ENCODE measurements around the gene TRPV3. TPM values are rescaled to one million over a fixed set of nuclear protein-coding genes. Genes with fewer than 3 reads are reported as not detected.

The TRPV3 gene
- total RNA-seq, 1 donor from 2014 or later: 2.1 TPM

GRCh38 chr17:3592216-3592860 lies 34.7 kb upstream of the TRPV3 start:
- H3K9me3 Mint-ChIP-seq: no peaks in the 10 kb centered on the region
- H3K27ac Mint-ChIP-seq (ENCODE audit: unreplicated experiment): no peak overlapping the region
- H3K36me3 Mint-ChIP-seq (ENCODE audit: low read depth): no peaks in the 10 kb centered on the region
- H3K4me1 Mint-ChIP-seq: no peaks in the 10 kb centered on the region
- H3K27me3 Mint-ChIP-seq (ENCODE audit: low read depth): no peaks in the 10 kb centered on the region
- TF ChIP-seq CTCF (conservative IDR thresholded peaks at IDR 0.05): no peak
- no peak for DNase-seq (ENCODE audit: low read depth, low spot score)
- H3K4me3 Mint-ChIP-seq: no peak overlapping the region

GRCh38 chr17:3590768-3591167 lies 33.2 kb upstream of the TRPV3 start:
- no peaks in the 10 kb centered on the region for H3K36me3 Mint-ChIP-seq (ENCODE audit: low read depth)
- no peak for TF ChIP-seq CTCF (conservative IDR thresholded peaks at IDR 0.05)
- no peak for DNase-seq (ENCODE audit: low read depth, low spot score)
- H3K4me3 Mint-ChIP-seq: no peak overlapping the region
- H3K9me3 Mint-ChIP-seq: no peaks in the 10 kb centered on the region
- H3K4me1 Mint-ChIP-seq: no peaks in the 10 kb centered on the region
- H3K27ac Mint-ChIP-seq (ENCODE audit: unreplicated experiment): no peak overlapping the region
- no peaks in the 10 kb centered on the region for H3K27me3 Mint-ChIP-seq (ENCODE audit: low read depth)

GRCh38 chr17:3590231-3590630 lies 32.6 kb upstream of the TRPV3 start:
- no peak overlapping the region for H3K27ac Mint-ChIP-seq (ENCODE audit: unreplicated experiment)
- H3K9me3 Mint-ChIP-seq: no peaks in the 10 kb centered on the region
- DNase-seq (ENCODE audit: low read depth, low spot score): no peak
- H3K36me3 Mint-ChIP-seq (ENCODE audit: low read depth): no peaks in the 10 kb centered on the region
- no peaks in the 10 kb centered on the region for H3K4me1 Mint-ChIP-seq
- TF ChIP-seq CTCF (conservative IDR thresholded peaks at IDR 0.05): no peak
- H3K27me3 Mint-ChIP-seq (ENCODE audit: low read depth): no peaks in the 10 kb centered on the region
- H3K4me3 Mint-ChIP-seq: no peak overlapping the region

- Mint-ChIP-seq H3K4me1 (no peaks in the 10 kb centered on the region), H3K27ac (ENCODE audit: unreplicated experiment) (peak overlapping the region; percentile 62), H3K36me3 (ENCODE audit: low read depth) (no peaks in the 10 kb centered on the region), H3K27me3 (ENCODE audit: low read depth) (no peaks in the 10 kb centered on the region), H3K9me3 (no peaks in the 10 kb centered on the region), H3K4me3 (no peak overlapping the region)
- no peak for DNase-seq (ENCODE audit: low read depth, low spot score)
- no peak for TF ChIP-seq CTCF (conservative IDR thresholded peaks at IDR 0.05)
Observed at GRCh38 chr17:3589784-3590183, 32.2 kb upstream of the TRPV3 start.

- H3K36me3 Mint-ChIP-seq (ENCODE audit: low read depth): peaks cover 8% of the 10 kb centered on the region
Observed at GRCh38 chr17:3585826-3586225, 28.2 kb upstream of the TRPV3 start.

More at GRCh38 chr17:3585826-3586225, 28.2 kb upstream of the TRPV3 start:
- no peaks in the 10 kb centered on the region for H3K27me3 Mint-ChIP-seq (ENCODE audit: low read depth)
- H3K9me3 Mint-ChIP-seq: no peaks in the 10 kb centered on the region
- H3K27ac Mint-ChIP-seq (ENCODE audit: unreplicated experiment): no peak overlapping the region
- TF ChIP-seq CTCF (conservative IDR thresholded peaks at IDR 0.05): no peak
- no peaks in the 10 kb centered on the region for H3K4me1 Mint-ChIP-seq
- no peak overlapping the region for H3K4me3 Mint-ChIP-seq
- DNase-seq (ENCODE audit: low read depth, low spot score): no peak
